CD4-positive, alpha-beta T cell (primary cell): ENCODE results near the gene PHKB. TPM values are rescaled to one million over a fixed set of nuclear protein-coding genes. Genes with fewer than 3 reads are reported as not detected.

Experiments used
- ATAC-seq: fragments of 200-7000 bp; cut with Tn5 transposase; one replicate; pipeline ENCODE4 v1.10.0; 2022; ENCODE audit warnings: mild to moderate bottlenecking; ENCODE audit not compliant: poor library complexity
- CTCF ChIA-PET: fragments of 350-600 bp; sonication (Branson Sonifier 250); formaldehyde crosslinking; loops from one replicate; lab custom pipeline; 2021; ENCODE audit warnings: antibody characterized with exemption, inconsistent platforms; lab: Charles Lee
- POLR2A ChIA-PET: fragments of 350-600 bp; sonication (Branson Sonifier 250); formaldehyde crosslinking; loops from one replicate; lab custom pipeline; 2021; ENCODE audit warnings: antibody characterized with exemption, inconsistent platforms; lab: Charles Lee
- DNase-seq, 14 experiments: peaks; one replicate each; pipeline ENCODE4 v3.0.0-alpha.2; 2013 to 2020; ENCODE audit warnings: mixed read lengths in 2 of 14
- H3K27ac ChIP-seq, 2 donors: one replicate each; pipeline versions ENCODE4 v1.5.1 to v1.7.0; 2013; ENCODE audit warnings: low read length in 2 of 2, low read depth in 1 of 2, mild to moderate bottlenecking in 1 of 2
- H3K27me3 ChIP-seq, 2 experiments: 1 replicate in 1 of 2; 2 replicates in 1 of 2; pipeline versions ENCODE4 v1.6.1 to v1.7.0; 2013; ENCODE audit warnings: low read length in 2 of 2, control low read depth in 1 of 2, mild to moderate bottlenecking in 1 of 2, moderate library complexity in 1 of 2; ENCODE audit not compliant: insufficient read depth in 2 of 2, control insufficient read depth in 1 of 2
- H3K36me3 ChIP-seq: one replicate; pipeline ENCODE4 v1.6.1; 2013; ENCODE audit warnings: low read length, control low read depth; ENCODE audit not compliant: insufficient read depth
- H3K4me1 ChIP-seq: one replicate; pipeline ENCODE4 v1.6.1; 2013; ENCODE audit warnings: low read length, control low read depth; ENCODE audit not compliant: insufficient read depth
- H3K4me3 ChIP-seq: one replicate; pipeline ENCODE4 v1.5.1; 2013; ENCODE audit warnings: mild to moderate bottlenecking, low read length, moderate library complexity
- H3K9me3 ChIP-seq, 2 experiments: 1 replicate in 1 of 2; 2 replicates in 1 of 2; pipeline versions ENCODE4 v1.6.1 to v1.7.0; 2013; ENCODE audit warnings: low read length in 2 of 2, mild to moderate bottlenecking in 2 of 2, control low read depth in 1 of 2, moderate library complexity in 1 of 2; ENCODE audit not compliant: control insufficient read depth in 1 of 2, insufficient read depth in 1 of 2
- H3K27ac Mint-ChIP-seq: one replicate; pipeline ENCODE4 v1.8.0; 2020; ENCODE audit warnings: mixed read lengths
- H3K27me3 Mint-ChIP-seq: one replicate; pipeline ENCODE4 v1.8.0; 2021; ENCODE audit warnings: mixed read lengths
- H3K36me3 Mint-ChIP-seq: one replicate; pipeline ENCODE4 v1.8.0; 2021; ENCODE audit warnings: low read depth, mixed read lengths
- H3K4me1 Mint-ChIP-seq: one replicate; pipeline ENCODE4 v1.8.0; 2021; ENCODE audit warnings: low read depth, mixed read lengths
- H3K4me3 Mint-ChIP-seq: one replicate; pipeline ENCODE4 v1.8.0; 2020; ENCODE audit warnings: mild to moderate bottlenecking, mixed read lengths
- H3K9me3 Mint-ChIP-seq: one replicate; pipeline ENCODE4 v1.8.0; 2020; ENCODE audit warnings: mixed read lengths
- intact Hi-C, 2 experiments: fragments of 100-400 bp; cut with DNase I in 1 of 2; cut with micrococcal nuclease in 1 of 2; formaldehyde crosslinking; loops; one replicate each; pipeline versions ENCODE4 v1.15.1 to v1.9.0; 2023 to 2025; cut with DNase I, micrococcal nuclease
- total RNA-seq, 174 experiments: library from RNA in 2 of 174; stranded (reverse) in 2 of 174; gene quantifications; one replicate each; pipeline ENCODE4 v1.2.3 and lab custom pipeline; 2021 to 2026
- TF ChIP-seq, protein P1 (sequence below): fragments of 200-600 bp; IDR thresholded peaks from one replicate; pipeline ENCODE4 v1.8.0; 2022; ENCODE audit warnings: antibody characterized with exemption, mild to moderate bottlenecking

The PHKB gene
- total RNA-seq, 2 experiments from 2014 or later, result 28.8 to 31.3 TPM

DNA sequence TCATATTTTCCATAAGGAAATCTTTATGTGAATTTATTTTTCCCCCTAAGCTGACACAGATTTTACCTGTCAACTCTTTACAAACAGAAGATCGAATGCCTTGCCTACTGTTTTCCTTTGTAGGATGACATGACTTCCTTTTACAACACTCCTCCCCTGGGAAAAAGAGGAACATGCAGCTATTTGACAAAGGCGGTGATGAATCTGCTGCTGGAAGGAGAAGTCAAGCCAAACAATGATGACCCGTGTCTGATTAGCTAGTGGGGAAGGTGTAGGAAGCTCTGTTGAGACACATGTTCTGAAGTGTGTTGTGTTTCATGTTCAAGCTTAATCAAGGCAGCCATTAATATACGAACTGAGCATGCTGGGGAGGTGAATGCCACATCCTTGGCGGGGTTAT lies 238.0 kb downstream of the PHKB start:
- Mint-ChIP-seq H3K9me3 (peaks cover 4% of the 10 kb centered on the region), H3K27me3 (no peaks in the 10 kb centered on the region), H3K4me3 (no peak overlapping the region), H3K36me3 (peaks cover 71% of the 10 kb centered on the region), H3K27ac (no peak overlapping the region), H3K4me1 (no peaks in the 10 kb centered on the region)
- Histone ChIP-seq H3K4me1 (no peaks in the 10 kb centered on the region), H3K4me3 (no peak overlapping the region), H3K27me3 (no peaks in the 10 kb centered on the region), H3K27ac (no peak overlapping the region), H3K36me3 (peaks cover 50% of the 10 kb centered on the region), H3K9me3 (no peaks in the 10 kb centered on the region)
- POLR2A ChIA-PET, result no interaction called here
- TF ChIP-seq, protein P1, sequence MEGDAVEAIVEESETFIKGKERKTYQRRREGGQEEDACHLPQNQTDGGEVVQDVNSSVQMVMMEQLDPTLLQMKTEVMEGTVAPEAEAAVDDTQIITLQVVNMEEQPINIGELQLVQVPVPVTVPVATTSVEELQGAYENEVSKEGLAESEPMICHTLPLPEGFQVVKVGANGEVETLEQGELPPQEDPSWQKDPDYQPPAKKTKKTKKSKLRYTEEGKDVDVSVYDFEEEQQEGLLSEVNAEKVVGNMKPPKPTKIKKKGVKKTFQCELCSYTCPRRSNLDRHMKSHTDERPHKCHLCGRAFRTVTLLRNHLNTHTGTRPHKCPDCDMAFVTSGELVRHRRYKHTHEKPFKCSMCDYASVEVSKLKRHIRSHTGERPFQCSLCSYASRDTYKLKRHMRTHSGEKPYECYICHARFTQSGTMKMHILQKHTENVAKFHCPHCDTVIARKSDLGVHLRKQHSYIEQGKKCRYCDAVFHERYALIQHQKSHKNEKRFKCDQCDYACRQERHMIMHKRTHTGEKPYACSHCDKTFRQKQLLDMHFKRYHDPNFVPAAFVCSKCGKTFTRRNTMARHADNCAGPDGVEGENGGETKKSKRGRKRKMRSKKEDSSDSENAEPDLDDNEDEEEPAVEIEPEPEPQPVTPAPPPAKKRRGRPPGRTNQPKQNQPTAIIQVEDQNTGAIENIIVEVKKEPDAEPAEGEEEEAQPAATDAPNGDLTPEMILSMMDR, result no peak
- DNase-seq (peak in 1 of 14 experiments; percentile 3), ATAC-seq (no peak)
- CTCF ChIA-PET, result no interaction called here
- intact Hi-C loops, result no loop called here

DNA sequence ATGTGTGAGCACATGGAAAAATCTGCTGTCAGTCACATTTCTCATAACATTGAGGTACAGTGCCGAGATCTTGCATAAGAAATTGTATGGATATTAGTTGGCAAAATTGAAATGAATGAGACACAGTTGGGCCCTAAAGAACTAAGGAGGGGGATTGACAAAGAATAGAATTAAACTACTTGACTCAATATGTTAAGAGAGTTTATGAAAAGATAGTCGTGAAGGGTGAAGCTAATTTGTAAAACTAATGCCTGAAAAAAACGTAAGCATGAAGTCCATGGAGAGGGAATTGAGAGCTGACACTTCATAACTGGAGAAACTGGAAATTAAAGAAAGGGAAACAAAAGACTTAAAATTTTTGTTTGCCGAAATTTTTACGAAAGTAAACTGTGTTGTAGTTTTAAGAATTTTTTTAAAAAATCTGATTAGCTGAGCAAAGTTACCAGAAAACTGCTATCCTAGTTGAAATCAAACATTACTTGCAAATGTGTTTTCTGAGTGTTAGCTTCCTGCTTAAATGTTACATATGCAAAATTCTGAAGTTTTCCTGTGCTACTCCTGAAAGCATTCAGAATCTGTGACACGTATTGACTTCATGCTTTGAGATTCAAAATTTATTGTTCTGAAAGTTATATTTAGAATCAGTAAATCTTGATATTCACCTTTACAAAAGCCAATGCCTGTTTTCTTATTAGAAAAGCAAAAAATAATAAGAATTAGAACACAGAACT lies 239.9 kb downstream of the PHKB start:
- Histone ChIP-seq H3K9me3 (no peaks in the 10 kb centered on the region), H3K4me1 (no peaks in the 10 kb centered on the region), H3K27me3 (no peaks in the 10 kb centered on the region), H3K36me3 (peaks cover 36% of the 10 kb centered on the region), H3K27ac (no peak overlapping the region), H3K4me3 (no peak overlapping the region)
- TF ChIP-seq, protein P1, result no peak
- intact Hi-C loops, result no loop called here
- peaks cover 4% of the 10 kb centered on the region for H3K9me3 Mint-ChIP-seq
- no peak overlapping the region for H3K27ac Mint-ChIP-seq
- H3K36me3 Mint-ChIP-seq, result peaks cover 53% of the 10 kb centered on the region
- H3K27me3 Mint-ChIP-seq, result no peaks in the 10 kb centered on the region
- ATAC-seq (no peak), DNase-seq (no peak)
- H3K4me3 Mint-ChIP-seq, result no peak overlapping the region
- CTCF ChIA-PET, result no interaction called here
- POLR2A ChIA-PET, result no interaction called here
- no peaks in the 10 kb centered on the region for H3K4me1 Mint-ChIP-seq

DNA sequence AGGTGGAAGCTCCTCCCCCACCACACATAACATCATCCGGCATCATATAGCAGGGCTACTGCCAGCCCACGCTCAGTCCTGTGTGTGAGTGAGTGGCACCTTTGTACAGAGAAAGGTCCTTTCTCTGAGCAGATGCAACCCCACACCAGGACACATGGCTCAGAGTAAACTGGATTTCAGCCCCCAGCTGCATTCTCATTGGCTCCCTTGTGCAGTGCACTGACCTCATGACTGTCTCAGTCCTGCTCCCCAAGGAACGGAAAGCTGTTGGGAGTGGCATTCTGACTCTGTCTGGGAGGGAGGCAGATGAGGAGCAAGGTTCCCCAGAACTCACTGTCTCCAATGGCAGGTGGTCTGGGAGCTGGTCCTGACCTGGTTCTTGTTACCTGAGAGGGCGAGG lies 244.1 kb downstream of the PHKB start:
- Histone ChIP-seq H3K9me3 (no peaks in the 10 kb centered on the region), H3K4me1 (no peaks in the 10 kb centered on the region), H3K27ac (no peak overlapping the region), H3K36me3 (no peaks in the 10 kb centered on the region), H3K27me3 (no peaks in the 10 kb centered on the region), H3K4me3 (no peak overlapping the region)
- no peak for ATAC-seq
- TF ChIP-seq, protein P1, result no peak
- no peaks in the 10 kb centered on the region for H3K4me1 Mint-ChIP-seq
- H3K9me3 Mint-ChIP-seq, result peaks cover 4% of the 10 kb centered on the region
- no peak overlapping the region for H3K4me3 Mint-ChIP-seq
- peaks cover 13% of the 10 kb centered on the region for H3K36me3 Mint-ChIP-seq
- no peak for DNase-seq
- no peak overlapping the region for H3K27ac Mint-ChIP-seq
- intact Hi-C loops, result no loop called here
- no peaks in the 10 kb centered on the region for H3K27me3 Mint-ChIP-seq
- CTCF ChIA-PET, result no interaction called here
- POLR2A ChIA-PET, result no interaction called here
